ENCODE data around the gene EEFSEC.

Gene EEFSEC

GRCh38 chr3:128175768-128176167 is 22.5 kb downstream of the EEFSEC start:
- Histone ChIP-seq H2BK15ac (ENCODE audit: low read length) (no peak overlapping the region), H2AK5ac (ENCODE audit: low read depth, low read length) (no peak overlapping the region), H2BK12ac (ENCODE audit: low read length) (no peak overlapping the region), H3K9ac (ENCODE audit: low read depth, low read length, poor library complexity) (no peak overlapping the region), H3K79me1 (ENCODE audit: low read depth, low read length) (no peaks in the 10 kb centered on the region), H3K14ac (ENCODE audit: low read length) (no peak overlapping the region), H2BK120ac (ENCODE audit: low read depth, low read length) (no peak overlapping the region), H3K9me3 (replicated peaks in 1 of 2; ENCODE audit: control insufficient read depth in 2 of 2, insufficient read depth in 1 of 2, low read depth in 1 of 2, low read length in 2 of 2) (no peaks in the 10 kb centered on the region), H3K36me3 (replicated peaks in 1 of 2; ENCODE audit: control insufficient read depth in 2 of 2, insufficient read depth in 2 of 2, low read length in 2 of 2) (no peaks in the 10 kb centered on the region), H3K27ac (replicated peaks; ENCODE audit: low read length) (no peak overlapping the region), H3K18ac (ENCODE audit: low read length) (no peak overlapping the region), H2AFZ (ENCODE audit: low read length) (no peak overlapping the region), H4K91ac (ENCODE audit: low read depth, low read length, poor library complexity) (no peak overlapping the region), H3K4me3 (ENCODE audit: low read length in 2 of 2) (no peak overlapping the region), H3K4me2 (ENCODE audit: insufficient read depth, low read length, poor library complexity, severe bottlenecking) (no peak overlapping the region), H3K4me1 (ENCODE audit: control insufficient read depth in 2 of 2, insufficient read depth in 1 of 2, low read depth in 1 of 2, low read length in 2 of 2) (peaks cover 5 to 21% of the 10 kb centered on the region in 2 donors), H3K4ac (ENCODE audit: low read length) (no peak overlapping the region), H2BK5ac (ENCODE audit: low read length) (no peak overlapping the region), H3K23ac (ENCODE audit: low read depth, low read length, poor library complexity) (no peak overlapping the region), H3K27me3 (ENCODE audit: control insufficient read depth in 3 of 3, insufficient read depth in 3 of 3, low read depth in 1 of 3, low read length in 3 of 3) (no peaks in the 10 kb centered on the region), H4K8ac (ENCODE audit: low read depth, low read length) (no peak overlapping the region)
- no CpG with 5 or more reads among the region's 5 CpGs for WGBS, 2 donors (ENCODE audit: extremely low coverage in 2 of 2, insufficient read length in 2 of 2, insufficient replicate concordance in 1 of 2)
- DNase-seq (ENCODE audit: low spot score) = no peak

- Histone ChIP-seq H2BK120ac (ENCODE audit: low read depth, low read length) (no peak overlapping the region), H2AK5ac (ENCODE audit: low read depth, low read length) (no peak overlapping the region), H3K27me3 (ENCODE audit: control insufficient read depth in 3 of 3, insufficient read depth in 3 of 3, low read depth in 1 of 3, low read length in 3 of 3) (no peaks in the 10 kb centered on the region), H3K79me1 (ENCODE audit: low read depth, low read length) (no peaks in the 10 kb centered on the region), H2BK5ac (ENCODE audit: low read length) (no peak overlapping the region), H3K4me2 (ENCODE audit: insufficient read depth, low read length, poor library complexity, severe bottlenecking) (no peak overlapping the region), H4K91ac (ENCODE audit: low read depth, low read length, poor library complexity) (no peak overlapping the region), H3K14ac (ENCODE audit: low read length) (no peak overlapping the region), H3K4me1 (ENCODE audit: control insufficient read depth in 2 of 2, insufficient read depth in 1 of 2, low read depth in 1 of 2, low read length in 2 of 2) (peaks cover 5 to 17% of the 10 kb centered on the region in 2 donors), H3K4me3 (ENCODE audit: low read length in 2 of 2) (no peak overlapping the region), H2BK12ac (ENCODE audit: low read length) (no peak overlapping the region), H3K9ac (ENCODE audit: low read depth, low read length, poor library complexity) (no peak overlapping the region), H3K4ac (ENCODE audit: low read length) (no peak overlapping the region), H2AFZ (ENCODE audit: low read length) (no peak overlapping the region), H3K18ac (ENCODE audit: low read length) (no peak overlapping the region), H4K8ac (ENCODE audit: low read depth, low read length) (no peak overlapping the region), H3K27ac (replicated peaks; ENCODE audit: low read length) (no peak overlapping the region), H2BK15ac (ENCODE audit: low read length) (no peak overlapping the region), H3K23ac (ENCODE audit: low read depth, low read length, poor library complexity) (no peak overlapping the region), H3K36me3 (replicated peaks in 1 of 2; ENCODE audit: control insufficient read depth in 2 of 2, insufficient read depth in 2 of 2, low read length in 2 of 2) (no peaks in the 10 kb centered on the region), H3K9me3 (replicated peaks in 1 of 2; ENCODE audit: control insufficient read depth in 2 of 2, insufficient read depth in 1 of 2, low read depth in 1 of 2, low read length in 2 of 2) (no peaks in the 10 kb centered on the region)
- WGBS, 2 donors (ENCODE audit: extremely low coverage in 2 of 2, insufficient read length in 2 of 2, insufficient replicate concordance in 1 of 2) = no CpG with 5 or more reads among the region's 6 CpGs
- DNase-seq (ENCODE audit: low spot score) = no peak
Observed at GRCh38 chr3:128176276-128176833, 23.1 kb downstream of the EEFSEC start.

- no CpG with 5 or more reads among the region's 2 CpGs for WGBS, 2 donors (ENCODE audit: extremely low coverage in 2 of 2, insufficient read length in 2 of 2, insufficient replicate concordance in 1 of 2)
- no peak overlapping the region for H3K14ac ChIP-seq (ENCODE audit: low read length)
- H4K91ac ChIP-seq (ENCODE audit: low read depth, low read length, poor library complexity) = no peak overlapping the region
- H3K18ac ChIP-seq (ENCODE audit: low read length) = no peak overlapping the region
- H3K23ac ChIP-seq (ENCODE audit: low read depth, low read length, poor library complexity) = no peak overlapping the region
- H3K36me3 ChIP-seq (replicated peaks in 1 of 2; ENCODE audit: control insufficient read depth in 2 of 2, insufficient read depth in 2 of 2, low read length in 2 of 2) = no peaks in the 10 kb centered on the region
- H3K27ac ChIP-seq (replicated peaks; ENCODE audit: low read length) = no peak overlapping the region
- no peak overlapping the region for H2BK15ac ChIP-seq (ENCODE audit: low read length)
- no peak overlapping the region for H2AFZ ChIP-seq (ENCODE audit: low read length)
- no peaks in the 10 kb centered on the region for H3K27me3 ChIP-seq (ENCODE audit: control insufficient read depth in 3 of 3, insufficient read depth in 3 of 3, low read depth in 1 of 3, low read length in 3 of 3)
- H3K4ac ChIP-seq (ENCODE audit: low read length) = no peak overlapping the region
- H3K4me3 ChIP-seq (ENCODE audit: low read length in 2 of 2) = no peak overlapping the region
- no peaks in the 10 kb centered on the region for H3K9me3 ChIP-seq (replicated peaks in 1 of 2; ENCODE audit: control insufficient read depth in 2 of 2, insufficient read depth in 1 of 2, low read depth in 1 of 2, low read length in 2 of 2)
- H2BK12ac ChIP-seq (ENCODE audit: low read length) = no peak overlapping the region
- H3K9ac ChIP-seq (ENCODE audit: low read depth, low read length, poor library complexity) = no peak overlapping the region
- H2AK5ac ChIP-seq (ENCODE audit: low read depth, low read length) = no peak overlapping the region
- H2BK5ac ChIP-seq (ENCODE audit: low read length) = no peak overlapping the region
- H3K4me1 ChIP-seq (ENCODE audit: control insufficient read depth in 2 of 2, insufficient read depth in 1 of 2, low read depth in 1 of 2, low read length in 2 of 2) = peaks cover 5 to 15% of the 10 kb centered on the region in 2 donors
- H3K79me1 ChIP-seq (ENCODE audit: low read depth, low read length) = no peaks in the 10 kb centered on the region
- no peak overlapping the region for H2BK120ac ChIP-seq (ENCODE audit: low read depth, low read length)
- no peak overlapping the region for H3K4me2 ChIP-seq (ENCODE audit: insufficient read depth, low read length, poor library complexity, severe bottlenecking)
- no peak for DNase-seq (ENCODE audit: low spot score)
- no peak overlapping the region for H4K8ac ChIP-seq (ENCODE audit: low read depth, low read length)
Observed at GRCh38 chr3:128177865-128178264, 24.6 kb downstream of the EEFSEC start.

GRCh38 chr3:128178782-128179483 is 25.7 kb downstream of the EEFSEC start:
- WGBS, 2 donors (ENCODE audit: extremely low coverage in 2 of 2, insufficient read length in 2 of 2, insufficient replicate concordance in 1 of 2) = no CpG with 5 or more reads among the region's 4 CpGs
- H2BK15ac ChIP-seq (ENCODE audit: low read length) = no peak overlapping the region
- no peak overlapping the region for H3K14ac ChIP-seq (ENCODE audit: low read length)
- no peak overlapping the region for H2BK12ac ChIP-seq (ENCODE audit: low read length)
- H3K4me3 ChIP-seq (ENCODE audit: low read length in 2 of 2) = no peak overlapping the region
- no peak overlapping the region for H3K4ac ChIP-seq (ENCODE audit: low read length)
- H3K4me2 ChIP-seq (ENCODE audit: insufficient read depth, low read length, poor library complexity, severe bottlenecking) = no peak overlapping the region
- no peak overlapping the region for H2BK5ac ChIP-seq (ENCODE audit: low read length)
- no peaks in the 10 kb centered on the region for H3K79me1 ChIP-seq (ENCODE audit: low read depth, low read length)
- no peak for DNase-seq (ENCODE audit: low spot score)
- H3K18ac ChIP-seq (ENCODE audit: low read length) = no peak overlapping the region
- H3K9me3 ChIP-seq (replicated peaks in 1 of 2; ENCODE audit: control insufficient read depth in 2 of 2, insufficient read depth in 1 of 2, low read depth in 1 of 2, low read length in 2 of 2) = no peaks in the 10 kb centered on the region
- no peak overlapping the region for H2AK5ac ChIP-seq (ENCODE audit: low read depth, low read length)
- no peak overlapping the region for H3K23ac ChIP-seq (ENCODE audit: low read depth, low read length, poor library complexity)
- no peaks in the 10 kb centered on the region for H3K27me3 ChIP-seq (ENCODE audit: control insufficient read depth in 3 of 3, insufficient read depth in 3 of 3, low read depth in 1 of 3, low read length in 3 of 3)
- peaks cover 5 to 15% of the 10 kb centered on the region in 2 donors for H3K4me1 ChIP-seq (ENCODE audit: control insufficient read depth in 2 of 2, insufficient read depth in 1 of 2, low read depth in 1 of 2, low read length in 2 of 2)
- H3K36me3 ChIP-seq (replicated peaks in 1 of 2; ENCODE audit: control insufficient read depth in 2 of 2, insufficient read depth in 2 of 2, low read length in 2 of 2) = no peaks in the 10 kb centered on the region
- H4K8ac ChIP-seq (ENCODE audit: low read depth, low read length) = no peak overlapping the region
- no peak overlapping the region for H4K91ac ChIP-seq (ENCODE audit: low read depth, low read length, poor library complexity)
- no peak overlapping the region for H2BK120ac ChIP-seq (ENCODE audit: low read depth, low read length)
- no peak overlapping the region for H3K9ac ChIP-seq (ENCODE audit: low read depth, low read length, poor library complexity)
- no peak overlapping the region for H3K27ac ChIP-seq (replicated peaks; ENCODE audit: low read length)
- H2AFZ ChIP-seq (ENCODE audit: low read length) = no peak overlapping the region
